ENCODE data around the gene HMGCR. TPM values are rescaled to one million over a fixed set of nuclear protein-coding genes. Genes with fewer than 3 reads are reported as not detected.

Gene HMGCR
- total and polyA plus RNA-seq, 9 of the 15 experiments (the other 6 are each of a cell fraction or from before 2014, with no cell fraction given) = 29.5 to 155 (median 61.5) TPM

- TF ChIP-seq HOMEZ (CRISPR knock-in tag; IDR thresholded peaks at IDR 0.05) (no peak), NCOA2 (IDR thresholded peaks at IDR 0.05; ENCODE audit: partially characterized antibody in 2 of 2) (no peak), NFIC (IDR thresholded peaks at IDR 0.05) (no peak), ZNF311 (CRISPR knock-in tag; IDR thresholded peaks at IDR 0.05) (no peak), ZNF507 (tag; conservative IDR thresholded peaks at IDR 0.05) (no peak), TCFL5 (CRISPR knock-in tag; conservative IDR thresholded peaks at IDR 0.05) (no peak), ESRRA (IDR thresholded peaks at IDR 0.05; ENCODE audit: borderline replicate concordance, low read depth) (no peak), ZBTB34 (CRISPR knock-in tag; IDR thresholded peaks at IDR 0.05) (no peak), ZNF644 (tag; IDR thresholded peaks at IDR 0.05; ENCODE audit: low read depth) (no peak), THRB (CRISPR knock-in tag; conservative IDR thresholded peaks at IDR 0.05) (no peak), MLLT1 (IDR thresholded peaks at IDR 0.05) (no peak), ZNF23 (CRISPR knock-in tag; IDR thresholded peaks at IDR 0.05) (no peak), PPARD (CRISPR knock-in tag; IDR thresholded peaks at IDR 0.05) (no peak), CBFA2T3 (IDR thresholded peaks at IDR 0.05) (no peak), ATF1 (CRISPR knock-in tag; IDR thresholded peaks at IDR 0.05) (no peak), ATF1 (tag; IDR thresholded peaks at IDR 0.05) (no peak), SP1 (CRISPR knock-in tag; IDR thresholded peaks at IDR 0.05) (no peak; the same call in 1 of the 2 replicates), ZC3H4 (CRISPR knock-in tag; IDR thresholded peaks at IDR 0.05; ENCODE audit: borderline replicate concordance) (no peak), SMARCE1 (IDR thresholded peaks at IDR 0.05) (no peak), NR0B1 (IDR thresholded peaks at IDR 0.05; ENCODE audit: partially characterized antibody) (no peak), SIN3A (IDR thresholded peaks at IDR 0.05; ENCODE audit: borderline replicate concordance in 2 of 2, control insufficient read depth in 1 of 2, low read depth in 2 of 2, low read length in 2 of 2) (peak in 1 of 2 experiments; percentile 2; a peak in 1 of 4 replicates), ZNF699 (CRISPR knock-in tag; IDR thresholded peaks at IDR 0.05; ENCODE audit: insufficient replicate concordance) (no peak), STAG1 (CRISPR knock-in tag; IDR thresholded peaks at IDR 0.05; ENCODE audit: borderline replicate concordance) (no peak)
Observed at GRCh38 chr5:75337366-75338021, 474 bp downstream of the HMGCR start (continued).

All from K562 (cell line).